ENCODE data around the gene XRRA1. TPM values are rescaled to one million over a fixed set of nuclear protein-coding genes. Genes with fewer than 3 reads are reported as not detected.
A peak's percentile ranks its signal among the peaks of the same experiment; 100 is the strongest.
"Not testable (repeated sequence)": the region's sequence is repeated elsewhere in the genome, so short reads cannot be mapped to it uniquely, and the experiment has no call there.

XRRA1 gene
- total RNA-seq, 2 donors from 2014 or later: 12.2 to 31.2 TPM

DNA sequence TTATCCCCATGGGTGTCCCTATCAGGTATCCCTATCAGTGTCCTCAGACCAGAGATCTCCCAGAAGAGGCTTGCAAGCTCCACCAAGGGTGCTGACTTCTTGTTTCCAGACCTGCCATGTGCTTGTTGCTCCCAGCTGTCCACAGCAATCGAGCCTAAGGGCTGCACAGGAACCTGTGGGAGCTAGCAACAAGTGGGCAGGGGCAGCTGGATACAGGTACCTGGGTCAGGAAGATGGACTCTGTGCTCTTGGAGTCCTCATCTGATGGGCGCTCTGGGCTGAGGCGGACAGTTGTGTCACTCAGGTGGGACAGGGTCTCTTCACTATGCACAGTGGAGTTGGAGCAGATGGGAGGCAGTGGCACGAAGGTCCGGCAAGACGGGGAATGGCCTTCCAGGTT, 101.0 kb downstream of the XRRA1 start:
- Mint-ChIP-seq H3K27ac (no peak overlapping the region), H3K27me3 (no peaks in the 10 kb centered on the region), H3K36me3 (peaks cover 6% of the 10 kb centered on the region), H3K4me1 (ENCODE audit: low read depth in 2 of 2) (peaks cover 24 to 25% of the 10 kb centered on the region in 2 donors), H3K9me3 (no peaks in the 10 kb centered on the region), H3K4me3 (no peak overlapping the region)
- no peak for DNase-seq (ENCODE audit: low spot score)
- no peak for ATAC-seq

DNA sequence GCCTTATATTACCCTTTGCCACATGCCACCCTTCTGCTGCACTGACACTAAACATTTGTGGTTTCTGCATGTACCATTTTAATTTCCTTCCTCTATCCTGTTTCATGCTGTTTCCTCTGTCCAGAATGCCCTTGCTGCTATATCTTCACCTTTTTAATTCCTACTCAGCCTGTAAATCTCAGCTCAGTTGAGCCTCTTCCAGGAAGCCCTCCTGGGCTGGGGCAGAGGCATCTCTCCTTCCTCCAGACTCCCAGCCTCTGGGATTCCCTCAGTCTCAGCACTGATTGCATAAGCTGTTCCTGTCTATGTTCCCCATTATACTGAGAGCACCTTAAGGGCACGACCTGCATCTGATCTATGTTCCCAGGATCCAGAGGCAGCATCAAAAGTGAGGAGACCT, 101.5 kb downstream of the XRRA1 start:
- H3K27ac Mint-ChIP-seq: no peak overlapping the region
- DNase-seq (ENCODE audit: low spot score) (no peak), ATAC-seq (no peak)
- peak overlapping the region; percentile 13 for H3K4me3 Mint-ChIP-seq
- H3K36me3 Mint-ChIP-seq: peaks cover 8% of the 10 kb centered on the region
- no peaks in the 10 kb centered on the region for H3K27me3 Mint-ChIP-seq
- no peaks in the 10 kb centered on the region for H3K9me3 Mint-ChIP-seq
- H3K4me1 Mint-ChIP-seq (ENCODE audit: low read depth in 2 of 2): peaks cover 24 to 25% of the 10 kb centered on the region in 2 donors

DNA sequence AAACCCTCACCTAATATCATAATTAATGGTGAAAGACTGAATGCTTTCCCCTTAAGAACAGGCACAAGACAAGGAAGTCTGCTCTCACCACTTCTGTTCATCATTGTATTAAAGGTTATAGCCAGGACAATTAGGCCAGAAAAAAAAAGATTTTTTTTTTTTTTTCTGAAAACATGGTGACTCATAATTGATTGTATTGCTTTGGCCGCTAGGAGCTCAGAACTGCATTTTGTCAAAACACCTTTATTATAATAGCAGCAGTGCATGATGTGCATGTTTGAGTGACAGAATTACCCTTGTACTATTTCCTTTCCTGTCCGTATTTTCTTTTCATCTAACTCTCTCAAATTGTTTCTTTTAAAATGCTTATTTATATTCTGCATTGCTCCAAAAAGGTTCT, 102.1 kb downstream of the XRRA1 start:
- Mint-ChIP-seq H3K27me3 (no peaks in the 10 kb centered on the region), H3K27ac (no peak overlapping the region), H3K36me3 (peaks cover 12% of the 10 kb centered on the region), H3K4me3 (no peak overlapping the region), H3K4me1 (ENCODE audit: low read depth in 2 of 2) (peaks cover 23 to 24% of the 10 kb centered on the region in 2 donors), H3K9me3 (no peaks in the 10 kb centered on the region)
- no peak for ATAC-seq
- DNase-seq (ENCODE audit: low spot score): no peak

DNA sequence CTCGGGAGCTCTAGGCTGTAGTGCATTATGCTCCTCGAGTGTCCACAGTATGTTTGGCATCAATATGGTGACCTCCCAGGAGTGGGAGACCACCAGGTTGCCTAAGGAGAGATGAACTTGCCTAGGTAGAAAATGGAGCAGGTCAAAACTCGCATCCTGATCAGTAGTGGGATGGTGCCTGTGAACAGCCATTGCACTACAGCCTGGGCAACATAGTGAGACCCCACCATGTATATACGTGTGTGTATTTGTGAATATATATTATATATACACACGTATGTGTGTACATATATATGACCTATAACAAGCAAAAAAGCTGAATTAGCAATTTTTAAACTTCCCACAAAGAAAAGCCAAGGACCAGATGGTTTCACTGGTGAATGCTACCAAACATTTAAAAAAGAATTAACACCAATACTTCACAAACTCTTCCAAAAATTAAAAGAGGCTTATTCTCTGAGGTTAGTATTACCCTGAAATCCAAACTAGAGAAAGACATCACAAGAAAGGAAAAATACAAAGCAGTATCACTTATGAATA, 102.8 kb downstream of the XRRA1 start:
- H3K9me3 Mint-ChIP-seq: no peaks in the 10 kb centered on the region
- peaks cover 12% of the 10 kb centered on the region for H3K36me3 Mint-ChIP-seq
- H3K27me3 Mint-ChIP-seq: no peaks in the 10 kb centered on the region
- H3K4me1 Mint-ChIP-seq (ENCODE audit: low read depth in 2 of 2): peaks cover 23 to 24% of the 10 kb centered on the region in 2 donors
- no peak for DNase-seq (ENCODE audit: low spot score)
- no peak overlapping the region for H3K4me3 Mint-ChIP-seq
- no peak for ATAC-seq
- no peak overlapping the region for H3K27ac Mint-ChIP-seq

DNA sequence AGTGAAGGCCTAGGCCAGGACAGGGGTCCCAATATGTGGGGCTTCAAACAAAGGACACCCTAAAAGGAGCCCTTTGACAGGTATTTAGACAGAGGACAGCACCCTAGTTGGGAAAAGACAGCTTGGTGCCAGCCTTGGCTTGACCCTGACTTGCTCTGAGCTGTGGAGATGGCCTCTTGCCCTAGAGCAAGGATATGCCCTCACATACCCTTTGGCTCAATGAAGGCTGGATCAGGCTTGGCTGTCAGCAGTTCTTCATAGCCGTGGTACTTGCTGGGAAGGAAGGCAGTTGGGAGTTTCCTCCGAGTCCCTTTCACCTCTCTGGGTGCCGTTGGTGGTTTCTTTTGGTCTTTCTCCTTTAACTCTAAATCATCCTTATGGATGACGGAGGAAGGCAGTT, 104.0 kb downstream of the XRRA1 start:
- no peak overlapping the region for H3K4me3 Mint-ChIP-seq
- H3K9me3 Mint-ChIP-seq: no peaks in the 10 kb centered on the region
- H3K36me3 Mint-ChIP-seq: peaks cover 15% of the 10 kb centered on the region
- DNase-seq (ENCODE audit: low spot score): no peak
- H3K4me1 Mint-ChIP-seq (ENCODE audit: low read depth in 2 of 2): peaks cover 24 to 27% of the 10 kb centered on the region in 2 donors
- no peaks in the 10 kb centered on the region for H3K27me3 Mint-ChIP-seq
- ATAC-seq: no peak
- H3K27ac Mint-ChIP-seq: no peak overlapping the region

DNA sequence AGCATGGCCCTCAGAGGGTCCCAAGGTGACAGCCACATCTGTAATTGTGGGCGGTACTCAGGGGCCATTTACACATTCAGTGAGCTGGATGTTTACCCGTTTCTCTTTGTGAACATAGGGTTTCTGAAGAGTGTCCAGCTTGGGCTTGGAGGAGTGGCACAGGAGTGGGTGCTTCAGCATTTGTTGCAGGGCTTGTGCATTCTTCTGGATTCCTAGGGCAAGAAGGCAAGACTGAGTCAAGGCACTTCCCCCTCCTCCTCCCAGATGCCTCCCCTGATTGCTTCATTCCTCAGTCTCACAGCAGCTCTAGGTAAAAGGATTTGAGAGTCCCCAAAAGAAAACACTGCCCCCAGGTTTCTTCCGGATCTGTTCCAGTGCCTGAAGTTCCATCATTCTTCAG, 104.8 kb downstream of the XRRA1 start:
- peaks cover 24 to 30% of the 10 kb centered on the region in 2 donors for H3K4me1 Mint-ChIP-seq (ENCODE audit: low read depth in 2 of 2)
- no peak overlapping the region for H3K4me3 Mint-ChIP-seq
- DNase-seq (ENCODE audit: low spot score): no peak
- no peak for ATAC-seq
- peaks cover 15% of the 10 kb centered on the region for H3K36me3 Mint-ChIP-seq
- no peak overlapping the region for H3K27ac Mint-ChIP-seq
- no peaks in the 10 kb centered on the region for H3K27me3 Mint-ChIP-seq
- H3K9me3 Mint-ChIP-seq: no peaks in the 10 kb centered on the region

DNA sequence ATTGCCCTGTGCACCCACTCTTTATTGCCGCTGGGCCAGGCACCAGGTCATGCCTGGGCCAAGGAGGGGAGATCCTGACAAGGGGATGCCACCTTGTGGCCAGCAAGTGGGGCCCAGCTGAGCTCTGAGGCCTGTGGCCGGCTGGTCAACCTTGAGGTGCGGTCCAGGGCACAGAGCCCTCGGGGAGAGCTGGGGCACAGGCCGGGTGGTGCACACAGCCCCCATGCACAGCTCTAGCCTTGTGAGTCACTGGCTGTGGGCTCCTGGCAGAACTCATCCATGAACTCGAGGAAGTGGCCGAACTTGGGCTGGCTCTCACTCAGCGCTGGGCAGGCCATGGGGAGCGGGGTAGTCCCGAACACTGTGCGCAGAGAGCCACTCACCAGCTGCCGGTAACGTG, 105.9 kb downstream of the XRRA1 start:
- Mint-ChIP-seq H3K4me1 (ENCODE audit: low read depth in 2 of 2) (peaks cover 29 to 32% of the 10 kb centered on the region in 2 donors), H3K27ac (no peak overlapping the region), H3K27me3 (no peaks in the 10 kb centered on the region), H3K9me3 (no peaks in the 10 kb centered on the region), H3K36me3 (peaks cover 15% of the 10 kb centered on the region), H3K4me3 (no peak overlapping the region)
- ATAC-seq: peak; percentile 24 to 38
- DNase-seq (ENCODE audit: low spot score): no peak

DNA sequence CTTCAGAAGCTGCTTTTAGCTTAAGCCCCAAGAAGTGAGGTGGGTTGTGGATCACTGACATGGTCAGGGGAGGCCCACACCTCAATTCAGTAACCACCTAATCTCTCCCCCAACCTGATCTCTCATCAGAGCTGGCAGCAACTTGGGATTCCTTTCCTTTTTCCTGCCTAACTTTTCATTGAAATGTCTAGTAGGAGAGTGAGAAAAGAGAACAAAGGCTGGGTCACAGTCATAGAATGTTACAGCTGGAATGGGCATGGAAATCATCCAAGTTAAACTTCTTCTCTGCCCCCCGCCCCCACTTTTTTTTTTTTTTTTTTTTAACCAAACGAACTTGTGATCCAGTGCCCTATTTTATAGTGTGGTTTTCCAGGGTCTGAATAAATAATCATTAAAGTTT, 108.4 kb downstream of the XRRA1 start:
- ATAC-seq (no peak), DNase-seq (ENCODE audit: low spot score) (no peak)
- Mint-ChIP-seq H3K27me3 (no peaks in the 10 kb centered on the region), H3K36me3 (peaks cover 25% of the 10 kb centered on the region), H3K4me1 (ENCODE audit: low read depth in 2 of 2) (peaks cover 15 to 23% of the 10 kb centered on the region in 2 donors), H3K9me3 (no peaks in the 10 kb centered on the region), H3K27ac (no peak overlapping the region), H3K4me3 (no peak overlapping the region)

DNA sequence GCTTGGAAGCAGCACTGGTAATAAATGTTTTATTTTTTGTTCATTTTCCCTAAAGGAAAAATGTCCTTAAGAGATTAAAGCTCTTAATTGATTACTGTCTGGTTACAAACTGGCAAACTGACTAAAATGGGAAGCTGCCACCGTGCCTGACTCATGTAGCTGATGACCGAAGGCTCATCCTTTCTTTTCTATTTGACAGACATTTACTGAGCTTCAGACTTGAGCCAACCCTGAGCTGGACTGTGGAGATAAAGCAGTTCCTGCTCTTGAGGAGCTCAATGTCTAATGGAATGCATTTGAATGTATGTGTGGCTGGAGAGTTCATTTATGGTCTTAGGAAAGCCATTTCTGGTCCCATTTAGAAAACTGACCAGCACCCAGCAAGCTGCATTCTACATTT, 108.9 kb downstream of the XRRA1 start:
- H3K36me3 Mint-ChIP-seq: peaks cover 25% of the 10 kb centered on the region

DNA sequence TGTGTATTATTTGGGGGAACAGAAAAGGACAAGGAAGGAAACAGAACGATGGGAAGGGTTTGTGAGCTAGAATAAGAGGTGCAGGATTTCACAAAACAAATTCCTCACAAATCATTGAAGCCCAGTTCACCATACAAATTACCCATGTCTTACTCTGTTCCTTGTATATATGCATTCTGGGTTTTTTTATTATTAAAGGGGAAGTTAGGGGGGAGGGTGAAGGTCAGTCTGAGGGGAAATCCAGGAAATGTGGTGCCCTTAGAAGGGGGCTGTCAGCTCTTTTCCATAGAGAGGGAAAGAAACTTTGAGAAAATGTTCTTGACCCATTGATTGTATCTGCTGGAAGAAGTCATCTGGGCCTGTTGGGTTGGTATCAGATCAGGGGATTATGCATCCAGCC, 109.4 kb downstream of the XRRA1 start:
- Mint-ChIP-seq H3K27me3 (no peaks in the 10 kb centered on the region), H3K27ac (no peak overlapping the region), H3K9me3 (no peaks in the 10 kb centered on the region), H3K36me3 (peaks cover 29% of the 10 kb centered on the region), H3K4me1 (ENCODE audit: low read depth in 2 of 2) (peaks cover 12 to 20% of the 10 kb centered on the region in 2 donors), H3K4me3 (no peak overlapping the region)
- no peak for DNase-seq (ENCODE audit: low spot score)
- ATAC-seq: no peak

More for the DNA sequence above, 108.9 kb downstream of the XRRA1 start:
- ATAC-seq (no peak), DNase-seq (ENCODE audit: low spot score) (no peak)
- no peak overlapping the region for H3K4me3 Mint-ChIP-seq
- H3K27me3 Mint-ChIP-seq: no peaks in the 10 kb centered on the region
- peaks cover 12 to 20% of the 10 kb centered on the region in 2 donors for H3K4me1 Mint-ChIP-seq (ENCODE audit: low read depth in 2 of 2)
- H3K27ac Mint-ChIP-seq: no peak overlapping the region
- no peaks in the 10 kb centered on the region for H3K9me3 Mint-ChIP-seq

DNA sequence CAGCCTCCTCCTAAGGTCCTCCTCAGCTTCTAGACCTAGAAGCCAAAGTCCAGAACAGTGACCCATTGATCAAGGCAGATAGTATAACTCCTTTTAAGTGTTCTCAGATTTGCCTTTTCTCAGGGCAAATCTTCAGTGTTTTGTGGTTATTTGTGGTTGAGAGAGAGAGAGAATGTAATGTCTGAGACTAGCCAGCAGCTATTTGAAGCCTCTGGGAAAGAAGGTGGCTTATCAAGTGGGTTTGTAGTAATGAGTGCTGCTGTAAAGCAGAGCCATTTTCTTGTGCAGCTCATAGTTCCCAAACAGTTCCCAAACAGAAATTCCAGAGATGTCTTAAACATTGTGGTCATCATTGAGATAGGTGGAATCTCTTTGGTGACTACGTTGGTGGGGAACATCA, 110.7 kb downstream of the XRRA1 start:
- ATAC-seq (no peak), DNase-seq (ENCODE audit: low spot score) (no peak)
- H3K36me3 Mint-ChIP-seq: peaks cover 30% of the 10 kb centered on the region
- H3K9me3 Mint-ChIP-seq: no peaks in the 10 kb centered on the region
- no peaks in the 10 kb centered on the region for H3K27me3 Mint-ChIP-seq
- H3K4me1 Mint-ChIP-seq (ENCODE audit: low read depth in 2 of 2): peaks cover 12 to 22% of the 10 kb centered on the region in 2 donors
- no peak overlapping the region for H3K27ac Mint-ChIP-seq
- no peak overlapping the region for H3K4me3 Mint-ChIP-seq

DNA sequence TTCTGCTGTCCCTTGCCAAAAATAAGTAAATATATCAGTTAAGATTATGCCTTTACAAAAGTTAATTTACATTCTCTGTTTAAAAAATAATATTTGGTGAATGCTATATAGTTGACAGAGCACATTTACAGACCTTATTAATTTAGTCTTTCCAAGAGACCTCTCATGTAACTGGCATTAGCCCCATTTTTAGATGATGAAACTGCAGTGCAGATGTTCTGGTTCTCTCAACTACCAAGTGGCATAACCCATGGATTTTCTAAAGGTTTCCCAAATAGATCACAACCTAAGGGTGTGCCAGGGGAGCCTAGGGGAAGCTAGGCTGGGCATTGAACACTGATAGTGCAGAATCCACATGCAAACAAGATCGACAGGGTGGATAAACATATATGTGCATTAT, 111.7 kb downstream of the XRRA1 start:
- H3K4me3 Mint-ChIP-seq: no peak overlapping the region
- no peaks in the 10 kb centered on the region for H3K27me3 Mint-ChIP-seq
- H3K9me3 Mint-ChIP-seq: no peaks in the 10 kb centered on the region
- H3K4me1 Mint-ChIP-seq (ENCODE audit: low read depth in 2 of 2): peaks cover 12 to 22% of the 10 kb centered on the region in 2 donors
- no peak overlapping the region for H3K27ac Mint-ChIP-seq
- DNase-seq (ENCODE audit: low spot score) (no peak), ATAC-seq (no peak)
- peaks cover 25% of the 10 kb centered on the region for H3K36me3 Mint-ChIP-seq

DNA sequence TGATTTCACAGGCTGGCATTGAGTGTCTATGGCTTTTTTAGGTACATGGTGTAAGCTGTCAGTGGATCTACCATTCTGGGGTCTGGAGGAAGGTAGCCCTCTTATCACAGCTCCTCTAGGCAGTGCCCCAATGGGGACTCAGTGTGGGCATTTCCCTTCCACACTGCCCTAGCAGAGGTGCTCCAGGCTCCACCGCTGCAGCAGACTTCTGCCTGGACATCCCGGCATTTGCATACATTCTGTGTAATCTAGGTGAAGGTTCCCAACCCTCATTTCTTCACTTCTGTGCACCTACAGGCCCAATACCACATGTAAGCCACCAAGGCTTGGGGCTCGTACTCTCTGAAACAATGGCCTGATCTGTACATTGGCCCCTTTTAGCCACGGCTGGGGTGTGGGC, 122.0 kb downstream of the XRRA1 start:
- Mint-ChIP-seq H3K27ac (no peak overlapping the region), H3K4me1 (ENCODE audit: low read depth in 2 of 2) (peaks cover 5 to 7% of the 10 kb centered on the region in 2 donors), H3K27me3 (no peaks in the 10 kb centered on the region), H3K36me3 (peaks cover 39% of the 10 kb centered on the region), H3K4me3 (no peak overlapping the region), H3K9me3 (peaks cover 8% of the 10 kb centered on the region)
- DNase-seq (ENCODE audit: low spot score) (no peak), ATAC-seq (no peak)

DNA sequence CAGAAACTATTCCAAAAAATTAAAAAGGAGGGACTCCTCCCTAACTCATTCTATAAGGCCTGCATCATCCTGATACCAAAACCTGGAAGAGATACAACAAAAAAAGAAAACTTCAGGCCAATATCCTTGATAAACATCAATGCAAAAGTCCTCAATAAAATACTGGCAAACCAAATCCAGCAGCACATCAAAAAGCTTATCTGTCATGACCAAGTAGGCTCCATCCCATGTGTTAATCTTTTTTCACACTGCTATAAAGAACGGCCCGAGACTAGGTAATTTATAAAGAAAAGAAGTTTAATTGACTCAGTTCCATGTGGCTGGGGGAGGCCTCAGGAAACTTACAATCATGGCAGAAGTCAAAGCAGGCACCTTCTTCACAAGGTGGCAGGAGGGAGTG, 123.3 kb downstream of the XRRA1 start:
- H3K27ac Mint-ChIP-seq; DNase-seq (ENCODE audit: low spot score); H3K9me3 Mint-ChIP-seq; ATAC-seq; H3K27me3 Mint-ChIP-seq; H3K4me3 Mint-ChIP-seq: not testable (repeated sequence)
- peaks cover 11 to 20% of the 10 kb centered on the region in 2 donors for H3K4me1 Mint-ChIP-seq (ENCODE audit: low read depth in 2 of 2)
- peaks cover 40% of the 10 kb centered on the region for H3K36me3 Mint-ChIP-seq
